Measurements from ENCODE around the gene PTGER2. TPM values are rescaled to one million over a fixed set of nuclear protein-coding genes. Genes with fewer than 3 reads are reported as not detected.

PTGER2 gene
- total and polyA plus RNA-seq, 10 of the 15 experiments (the other 5 are each of a cell fraction or from before 2014, with no cell fraction given), result 0.03 to 1.6 (median 0.33) TPM

DNA sequence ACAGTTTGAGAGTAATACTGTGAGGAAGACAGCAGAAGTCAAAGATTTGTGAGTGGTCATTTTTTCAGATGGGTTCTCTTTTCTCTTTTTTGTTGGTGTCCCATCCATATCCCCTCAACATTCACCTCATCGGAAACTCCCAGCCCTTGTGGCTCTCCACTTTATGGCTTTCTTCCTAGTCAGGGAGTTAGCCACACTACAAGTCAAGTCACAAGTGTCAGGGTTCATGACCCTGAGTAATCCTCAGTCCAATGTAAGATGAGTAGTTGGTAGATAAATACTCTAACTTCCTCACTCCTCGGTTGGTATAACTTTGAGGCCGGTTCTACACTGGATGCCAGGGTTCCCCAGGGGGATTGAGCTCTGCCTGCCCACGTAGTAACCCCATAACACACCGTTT lies 41.4 kb downstream of the PTGER2 start:
- no peaks in the 10 kb centered on the region for H3K79me2 ChIP-seq (ENCODE audit: control insufficient read depth, insufficient read depth, low read length)
- ChIA-PET POLR2A (no interaction called here), RAD21 (ENCODE audit: unreplicated experiment) (no interaction called here), CTCF (no interaction called here), SMC1A (ENCODE audit: uncharacterized antibody, unreplicated experiment) (no interaction called here)
- no peaks in the 10 kb centered on the region for H4K20me1 ChIP-seq (ENCODE audit: control insufficient read depth, insufficient read depth)
- H3K9ac ChIP-seq (ENCODE audit: control insufficient read depth, insufficient read depth, low read length), result no peak overlapping the region
- DNase-seq (ENCODE audit: low read depth, low spot score) (no peak), ATAC-seq (no peak), FAIRE-seq (no peak)
- H3K27ac ChIP-seq (ENCODE audit: control insufficient read depth, insufficient read depth), result no peak overlapping the region
- H3K36me3 ChIP-seq (ENCODE audit: control insufficient read depth in 2 of 2, insufficient read depth in 2 of 2, low read length in 1 of 2), result no peaks in the 10 kb centered on the region
- H3K4me1 ChIP-seq (ENCODE audit: control insufficient read depth, insufficient read depth, low read length), result no peaks in the 10 kb centered on the region
- in situ Hi-C loops (cut with MboI), result no loop called here
- H3K9me3 ChIP-seq (replicated peaks; ENCODE audit: control insufficient read depth, insufficient read depth, low read length), result no peaks in the 10 kb centered on the region
- intact Hi-C loops (cut with micrococcal nuclease; ENCODE audit: unreplicated experiment), result no loop called here
- no peak overlapping the region for H3K4me3 ChIP-seq
- 20% methylated on average over 5 of the region's 5 CpGs for WGBS (ENCODE audit: insufficient coverage, insufficient replicate concordance, low lambda C conversion rate, missing lambda C conversion rate)
- no peak overlapping the region for H3K4me2 ChIP-seq (ENCODE audit: control insufficient read depth, insufficient read depth)
- BruUV-seq (replicated peaks), result no TSS peak
- no peak overlapping the region for H2AFZ ChIP-seq (ENCODE audit: control insufficient read depth, low read depth, low read length)
- H3K27me3 ChIP-seq (replicated peaks in 1 of 2; ENCODE audit: control insufficient read depth in 2 of 2, insufficient read depth in 2 of 2, low read length in 1 of 2), result peaks cover 0 to 6% of the 10 kb centered on the region in 2 experiments; a peak in 3 of 4 replicates
- TF ChIP-seq, protein P1, sequence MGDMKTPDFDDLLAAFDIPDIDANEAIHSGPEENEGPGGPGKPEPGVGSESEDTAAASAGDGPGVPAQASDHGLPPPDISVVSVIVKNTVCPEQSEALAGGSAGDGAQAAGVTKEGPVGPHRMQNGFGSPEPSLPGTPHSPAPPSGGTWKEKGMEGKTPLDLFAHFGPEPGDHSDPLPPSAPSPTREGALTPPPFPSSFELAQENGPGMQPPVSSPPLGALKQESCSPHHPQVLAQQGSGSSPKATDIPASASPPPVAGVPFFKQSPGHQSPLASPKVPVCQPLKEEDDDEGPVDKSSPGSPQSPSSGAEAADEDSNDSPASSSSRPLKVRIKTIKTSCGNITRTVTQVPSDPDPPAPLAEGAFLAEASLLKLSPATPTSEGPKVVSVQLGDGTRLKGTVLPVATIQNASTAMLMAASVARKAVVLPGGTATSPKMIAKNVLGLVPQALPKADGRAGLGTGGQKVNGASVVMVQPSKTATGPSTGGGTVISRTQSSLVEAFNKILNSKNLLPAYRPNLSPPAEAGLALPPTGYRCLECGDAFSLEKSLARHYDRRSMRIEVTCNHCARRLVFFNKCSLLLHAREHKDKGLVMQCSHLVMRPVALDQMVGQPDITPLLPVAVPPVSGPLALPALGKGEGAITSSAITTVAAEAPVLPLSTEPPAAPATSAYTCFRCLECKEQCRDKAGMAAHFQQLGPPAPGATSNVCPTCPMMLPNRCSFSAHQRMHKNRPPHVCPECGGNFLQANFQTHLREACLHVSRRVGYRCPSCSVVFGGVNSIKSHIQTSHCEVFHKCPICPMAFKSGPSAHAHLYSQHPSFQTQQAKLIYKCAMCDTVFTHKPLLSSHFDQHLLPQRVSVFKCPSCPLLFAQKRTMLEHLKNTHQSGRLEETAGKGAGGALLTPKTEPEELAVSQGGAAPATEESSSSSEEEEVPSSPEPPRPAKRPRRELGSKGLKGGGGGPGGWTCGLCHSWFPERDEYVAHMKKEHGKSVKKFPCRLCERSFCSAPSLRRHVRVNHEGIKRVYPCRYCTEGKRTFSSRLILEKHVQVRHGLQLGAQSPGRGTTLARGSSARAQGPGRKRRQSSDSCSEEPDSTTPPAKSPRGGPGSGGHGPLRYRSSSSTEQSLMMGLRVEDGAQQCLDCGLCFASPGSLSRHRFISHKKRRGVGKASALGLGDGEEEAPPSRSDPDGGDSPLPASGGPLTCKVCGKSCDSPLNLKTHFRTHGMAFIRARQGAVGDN (IDR thresholded peaks at IDR 0.05), result no peak
- no peak for TF ChIP-seq ZNF622 (IDR thresholded peaks at IDR 0.05)

DNA sequence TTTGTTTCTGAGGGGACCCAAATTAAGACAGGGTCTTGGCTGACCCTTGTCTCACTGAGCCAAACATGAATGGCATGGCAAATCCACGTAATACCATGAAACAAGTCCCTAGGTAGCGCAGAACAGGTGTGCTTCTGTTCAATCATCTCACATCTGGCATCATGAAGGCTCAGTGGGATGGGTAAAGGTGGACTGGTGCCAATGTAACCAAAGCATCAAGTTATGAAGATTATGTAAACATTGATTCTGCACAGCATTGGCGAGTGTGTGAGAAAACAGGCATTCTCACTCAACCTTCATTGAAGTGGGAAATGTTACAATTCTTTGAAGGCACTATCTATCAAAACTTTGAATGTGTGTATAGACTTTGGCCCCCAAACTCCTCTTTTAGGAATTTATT lies 41.9 kb downstream of the PTGER2 start:
- POLR2A ChIA-PET, result no interaction called here
- Histone ChIP-seq H3K27ac (ENCODE audit: control insufficient read depth, insufficient read depth) (no peak overlapping the region), H3K36me3 (ENCODE audit: control insufficient read depth in 2 of 2, insufficient read depth in 2 of 2, low read length in 1 of 2) (no peaks in the 10 kb centered on the region), H4K20me1 (ENCODE audit: control insufficient read depth, insufficient read depth) (no peaks in the 10 kb centered on the region), H3K9me3 (replicated peaks; ENCODE audit: control insufficient read depth, insufficient read depth, low read length) (no peaks in the 10 kb centered on the region), H2AFZ (ENCODE audit: control insufficient read depth, low read depth, low read length) (no peak overlapping the region), H3K4me2 (ENCODE audit: control insufficient read depth, insufficient read depth) (no peak overlapping the region), H3K27me3 (replicated peaks in 1 of 2; ENCODE audit: control insufficient read depth in 2 of 2, insufficient read depth in 2 of 2, low read length in 1 of 2) (peaks cover 0 to 6% of the 10 kb centered on the region in 2 experiments), H3K79me2 (ENCODE audit: control insufficient read depth, insufficient read depth, low read length) (no peaks in the 10 kb centered on the region), H3K9ac (ENCODE audit: control insufficient read depth, insufficient read depth, low read length) (no peak overlapping the region), H3K4me3 (no peak overlapping the region), H3K4me1 (ENCODE audit: control insufficient read depth, insufficient read depth, low read length) (no peaks in the 10 kb centered on the region)
- TF ChIP-seq, protein P2, sequence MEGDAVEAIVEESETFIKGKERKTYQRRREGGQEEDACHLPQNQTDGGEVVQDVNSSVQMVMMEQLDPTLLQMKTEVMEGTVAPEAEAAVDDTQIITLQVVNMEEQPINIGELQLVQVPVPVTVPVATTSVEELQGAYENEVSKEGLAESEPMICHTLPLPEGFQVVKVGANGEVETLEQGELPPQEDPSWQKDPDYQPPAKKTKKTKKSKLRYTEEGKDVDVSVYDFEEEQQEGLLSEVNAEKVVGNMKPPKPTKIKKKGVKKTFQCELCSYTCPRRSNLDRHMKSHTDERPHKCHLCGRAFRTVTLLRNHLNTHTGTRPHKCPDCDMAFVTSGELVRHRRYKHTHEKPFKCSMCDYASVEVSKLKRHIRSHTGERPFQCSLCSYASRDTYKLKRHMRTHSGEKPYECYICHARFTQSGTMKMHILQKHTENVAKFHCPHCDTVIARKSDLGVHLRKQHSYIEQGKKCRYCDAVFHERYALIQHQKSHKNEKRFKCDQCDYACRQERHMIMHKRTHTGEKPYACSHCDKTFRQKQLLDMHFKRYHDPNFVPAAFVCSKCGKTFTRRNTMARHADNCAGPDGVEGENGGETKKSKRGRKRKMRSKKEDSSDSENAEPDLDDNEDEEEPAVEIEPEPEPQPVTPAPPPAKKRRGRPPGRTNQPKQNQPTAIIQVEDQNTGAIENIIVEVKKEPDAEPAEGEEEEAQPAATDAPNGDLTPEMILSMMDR (IDR thresholded peaks at IDR 0.05 in 2 of 3, conservative IDR thresholded peaks at IDR 0.05 in 1 of 3; ENCODE audit: control insufficient read depth in 2 of 3, extremely low read depth in 1 of 3, insufficient read depth in 1 of 3, low read depth in 3 of 3, low read length in 3 of 3), result no peak
- TF ChIP-seq POLR2A (IDR thresholded peaks at IDR 0.05; ENCODE audit: low read depth, low read length), result no peak
- TF ChIP-seq CHD1 (IDR thresholded peaks at IDR 0.05; ENCODE audit: low read depth, low read length), result no peak
- TF ChIP-seq HDAC6 (IDR thresholded peaks at IDR 0.05; ENCODE audit: unreplicated experiment), result no peak
- TF ChIP-seq NR2C2 (IDR thresholded peaks at IDR 0.05; ENCODE audit: borderline replicate concordance, control insufficient read depth, insufficient read length, low read depth), result no peak
- no TSS peak for BruUV-seq (replicated peaks)
- CTCF ChIA-PET, result no interaction called here
- SMC1A ChIA-PET (ENCODE audit: uncharacterized antibody, unreplicated experiment), result no interaction called here
- RAD21 ChIA-PET (ENCODE audit: unreplicated experiment), result no interaction called here
- intact Hi-C loops (cut with micrococcal nuclease; ENCODE audit: unreplicated experiment), result no loop called here
- DNase-seq (ENCODE audit: low read depth, low spot score) (no peak), FAIRE-seq (no peak), ATAC-seq (no peak)
- in situ Hi-C loops (cut with MboI), result no loop called here
- 11% methylated on average over 3 of the region's 3 CpGs for WGBS (ENCODE audit: insufficient coverage, insufficient replicate concordance, low lambda C conversion rate, missing lambda C conversion rate)
